Uterus (tissue), 2 donors: ENCODE results near the gene ZFYVE21.

ENCODE experiments used
- POLR2A ChIP-seq, 2 donors: fragments of 450-650 bp; IDR thresholded peaks; one replicate each; pipeline ENCODE4 v1.6.1; 2016; ENCODE audit warnings: antibody characterized with exemption in 2 of 2, mild to moderate bottlenecking in 1 of 2, moderate library complexity in 1 of 2
- TF ChIP-seq, protein P1 (sequence below), 4 experiments: fragments of 200-600 bp in 2 of 4; fragments of 450-650 bp in 2 of 4; sonication (generic) in 2 of 4; IDR thresholded peaks; one replicate each; pipeline ENCODE4 v1.5.1; 2016 to 2019; ENCODE audit warnings: antibody characterized with exemption in 4 of 4, mild to moderate bottlenecking in 2 of 4, moderate library complexity in 1 of 4

DNA sequence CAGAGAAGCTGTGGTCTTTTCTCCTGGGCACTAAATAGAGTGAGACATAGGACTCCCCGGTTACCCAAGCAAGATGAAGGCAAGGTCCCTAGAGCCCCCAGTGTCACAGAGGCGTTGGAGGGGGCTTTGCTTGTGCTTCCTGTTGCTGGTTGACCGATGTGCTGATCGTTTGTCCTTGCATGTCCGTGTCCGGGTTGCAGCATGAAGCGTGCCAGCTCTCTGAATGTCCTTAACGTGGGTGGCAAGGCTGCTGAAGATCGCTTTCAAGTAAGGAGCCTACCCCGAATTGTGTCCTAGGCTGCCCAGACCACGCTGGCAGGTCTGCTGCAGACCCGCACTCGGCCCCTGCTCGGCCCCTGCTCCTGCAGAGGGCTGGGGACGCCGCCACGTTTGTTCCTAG, 23.5 kb upstream of the ZFYVE21 start:
- TF ChIP-seq, protein P1, sequence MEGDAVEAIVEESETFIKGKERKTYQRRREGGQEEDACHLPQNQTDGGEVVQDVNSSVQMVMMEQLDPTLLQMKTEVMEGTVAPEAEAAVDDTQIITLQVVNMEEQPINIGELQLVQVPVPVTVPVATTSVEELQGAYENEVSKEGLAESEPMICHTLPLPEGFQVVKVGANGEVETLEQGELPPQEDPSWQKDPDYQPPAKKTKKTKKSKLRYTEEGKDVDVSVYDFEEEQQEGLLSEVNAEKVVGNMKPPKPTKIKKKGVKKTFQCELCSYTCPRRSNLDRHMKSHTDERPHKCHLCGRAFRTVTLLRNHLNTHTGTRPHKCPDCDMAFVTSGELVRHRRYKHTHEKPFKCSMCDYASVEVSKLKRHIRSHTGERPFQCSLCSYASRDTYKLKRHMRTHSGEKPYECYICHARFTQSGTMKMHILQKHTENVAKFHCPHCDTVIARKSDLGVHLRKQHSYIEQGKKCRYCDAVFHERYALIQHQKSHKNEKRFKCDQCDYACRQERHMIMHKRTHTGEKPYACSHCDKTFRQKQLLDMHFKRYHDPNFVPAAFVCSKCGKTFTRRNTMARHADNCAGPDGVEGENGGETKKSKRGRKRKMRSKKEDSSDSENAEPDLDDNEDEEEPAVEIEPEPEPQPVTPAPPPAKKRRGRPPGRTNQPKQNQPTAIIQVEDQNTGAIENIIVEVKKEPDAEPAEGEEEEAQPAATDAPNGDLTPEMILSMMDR (IDR thresholded peaks at IDR 0.05) = no peak
- TF ChIP-seq POLR2A (IDR thresholded peaks at IDR 0.05) = no peak
